HCT116 (cell line): ENCODE data around the gene THOP1. TPM values are rescaled to one million over a fixed set of nuclear protein-coding genes. Genes with fewer than 3 reads are reported as not detected.

Experiments
- ATAC-seq: fragments of 200-7000 bp; cut with Tn5 transposase; 2 replicates; pipeline ENCODE4 v1.9.1; 2020; ENCODE audit warnings: mild to moderate bottlenecking, moderate library complexity
- Bru-seq: library from RNA; stranded (reverse); fragments of 400-500 nt; gene quantifications from one replicate; lab custom pipeline; 2021; lab: Mats Ljungman, UMichigan
- BruChase-seq, 2 experiments: library from RNA; stranded (reverse); fragments of 400-500 nt; gene quantifications; one replicate each; lab custom pipeline; 2021; lab: Mats Ljungman, UMichigan
- BruUV-seq: library from RNA; stranded (reverse); fragments of 400-500 nt; replicated peaks from 2 replicates; lab custom pipeline; 2021; lab: Mats Ljungman, UMichigan
- CTCF ChIA-PET: fragments of 300-600 bp; sonication (Branson Sonifier 250); formaldehyde crosslinking; loops from one replicate; lab custom pipeline; 2021; ENCODE audit warnings: antibody characterized with exemption; lab: Charles Lee
- POLR2A ChIA-PET: fragments of 300-600, 350-600 bp; sonication (Branson Sonifier 250); formaldehyde crosslinking; loops from one replicate; lab custom pipeline; 2021; ENCODE audit warnings: antibody characterized with exemption; lab: Charles Lee
- RAD21 ChIA-PET, 2 experiments: fragments of 300-600 bp; sonication (Branson Sonifier 250); formaldehyde crosslinking; loops; one replicate each; lab custom pipeline; 2023; ENCODE audit warnings: low total read pairs in 2 of 2; ENCODE audit not compliant: uncharacterized antibody in 2 of 2, unreplicated experiment in 2 of 2, low non-redundant PET in 1 of 2; lab: Charles Lee
- DNase-seq: peaks from one replicate; pipeline ENCODE4 v3.0.0-alpha.2; 2010; ENCODE audit warnings: low read depth, low spot score
- H2AFZ ChIP-seq: fragments of 200-600 bp; shearing (Covaris generic), sonication (generic); 2 replicates; pipeline ENCODE4 v1.6.1; 2017; ENCODE audit warnings: low read depth, mixed run types, mixed read lengths, antibody characterized with exemption, low read length; ENCODE audit not compliant: poor library complexity, severe bottlenecking
- H3K27ac ChIP-seq: 2 replicates; pipeline ENCODE4 v1.5.1; 2012; ENCODE audit warnings: low read depth, low read length
- H3K27me3 ChIP-seq: fragments of 200-600 bp; sonication (generic); 2 replicates; pipeline ENCODE4 v1.6.1; 2016; ENCODE audit warnings: mixed run types, low read length, mixed read lengths; ENCODE audit not compliant: insufficient read depth
- H3K36me3 ChIP-seq, 2 experiments: fragments of 200-500 bp in 1 of 2; fragments of 200-600 bp in 1 of 2; sonication (Bioruptor generic) in 1 of 2; sonication (generic) in 1 of 2; 2 replicates each; pipeline versions ENCODE4 v1.5.1 to v1.6.1; 2014 to 2016; ENCODE audit warnings: low read length in 2 of 2, inconsistent platforms in 1 of 2, mixed read lengths in 1 of 2, mixed run types in 1 of 2; ENCODE audit not compliant: insufficient read depth in 2 of 2, control insufficient read depth in 1 of 2
- H3K4me1 ChIP-seq, 2 experiments: fragments of 200-600 bp in 1 of 2; sonication (generic) in 1 of 2; 2 replicates each; pipeline versions ENCODE4 v1.5.1 to v1.6.1; 2012 to 2017; ENCODE audit warnings: low read length in 2 of 2, inconsistent platforms in 1 of 2, mild to moderate bottlenecking in 1 of 2, mixed read lengths in 1 of 2, mixed run types in 1 of 2, moderate library complexity in 1 of 2; ENCODE audit not compliant: insufficient read depth in 2 of 2, control insufficient read depth in 1 of 2
- H3K4me2 ChIP-seq: fragments of 200-600 bp; sonication (generic); 2 replicates; pipeline ENCODE4 v1.6.1; 2017; ENCODE audit warnings: mixed run types, low read length, mixed read lengths
- H3K4me3 ChIP-seq, 2 experiments: fragments of 200-600 bp in 1 of 2; sonication (generic) in 1 of 2; replicated peaks in 1 of 2; 2 replicates each; pipeline ENCODE4 v1.5.1; 2011 to 2016; ENCODE audit warnings: low read length in 2 of 2, control low read depth in 1 of 2, low read depth in 1 of 2, mild to moderate bottlenecking in 1 of 2, mixed read lengths in 1 of 2, mixed run types in 1 of 2
- H3K79me2 ChIP-seq: fragments of 200-600 bp; sonication (generic); 2 replicates; pipeline ENCODE4 v1.6.1; 2017; ENCODE audit warnings: mild to moderate bottlenecking, mixed run types, low read length, moderate library complexity, mixed read lengths; ENCODE audit not compliant: insufficient read depth
- H3K9ac ChIP-seq: fragments of 200-600 bp; sonication (generic); 2 replicates; pipeline ENCODE4 v1.6.1; 2016; ENCODE audit warnings: low read length, mixed read lengths
- H3K9me2 ChIP-seq: fragments of 200-600 bp; sonication (generic), shearing (Covaris generic); 2 replicates; pipeline ENCODE4 v1.6.1; 2017; ENCODE audit warnings: mixed run types, mild to moderate bottlenecking, moderate library complexity; ENCODE audit not compliant: insufficient read depth
- H3K9me3 ChIP-seq, 2 experiments: fragments of 200-500 bp in 1 of 2; fragments of 200-600 bp in 1 of 2; sonication (Bioruptor generic) in 1 of 2; sonication (generic) in 1 of 2; 2 replicates each; pipeline ENCODE4 v1.6.1; 2014 to 2017; ENCODE audit warnings: low read length in 2 of 2, mixed read lengths in 2 of 2, inconsistent platforms in 1 of 2, low read depth in 1 of 2, mild to moderate bottlenecking in 1 of 2, mixed run types in 1 of 2, moderate library complexity in 1 of 2; ENCODE audit not compliant: control insufficient read depth in 1 of 2, insufficient read depth in 1 of 2
- H4K20me1 ChIP-seq: fragments of 200-600 bp; sonication (generic), shearing (Covaris generic); 2 replicates; pipeline ENCODE4 v1.6.1; 2017; ENCODE audit warnings: mixed run types, mild to moderate bottlenecking, moderate library complexity; ENCODE audit not compliant: insufficient read depth
- CTCF ChIP-seq, 3 experiments: fragments of 200-600 bp in 1 of 3; sonication (generic) in 1 of 3; IDR thresholded peaks in 2 of 3; conservative IDR thresholded peaks in 1 of 3; 2 replicates each; pipeline ENCODE4 v1.5.1; 2012 to 2017; ENCODE audit warnings: low read depth in 2 of 3, low read length in 2 of 3, antibody characterized with exemption in 1 of 3, borderline replicate concordance in 1 of 3, control low read depth in 1 of 3, mild to moderate bottlenecking in 1 of 3, mixed read lengths in 1 of 3, mixed run types in 1 of 3, moderate library complexity in 1 of 3; ENCODE audit not compliant: insufficient read depth in 1 of 3
- EGR1 ChIP-seq: IDR thresholded peaks from 2 replicates; pipeline ENCODE4 v1.6.1; 2012; ENCODE audit warnings: low read depth
- ELF1 ChIP-seq: IDR thresholded peaks from 2 replicates; pipeline ENCODE4 v1.6.1; 2012; ENCODE audit warnings: low read depth, borderline replicate concordance
- EZH2 ChIP-seq: fragments of 200-600 bp; sonication (generic); IDR thresholded peaks from 2 replicates; pipeline ENCODE4 v1.6.1; 2017; ENCODE audit warnings: antibody characterized with exemption, mixed run types
- FOSL1 ChIP-seq: IDR thresholded peaks from 2 replicates; pipeline ENCODE4 v1.6.1; 2012; ENCODE audit warnings: low read depth
- JUND ChIP-seq: IDR thresholded peaks from 2 replicates; pipeline ENCODE4 v1.6.1; 2012
- MAX ChIP-seq: IDR thresholded peaks from 2 replicates; pipeline ENCODE4 v1.6.1; 2012
- POLR2A ChIP-seq: IDR thresholded peaks from 2 replicates; pipeline ENCODE4 v1.7.0; 2011; ENCODE audit warnings: borderline replicate concordance; ENCODE audit not compliant: insufficient read depth, insufficient read length; ENCODE audit errors: extremely low read depth
- POLR2AphosphoS5 ChIP-seq: IDR thresholded peaks from 2 replicates; pipeline ENCODE4 v1.6.1; 2011; ENCODE audit warnings: mild to moderate bottlenecking, low read depth, low read length, moderate library complexity
- RAD21 ChIP-seq: IDR thresholded peaks from 2 replicates; pipeline ENCODE4 v1.6.1; 2012; ENCODE audit warnings: low read depth, mild to moderate bottlenecking
- REST ChIP-seq: IDR thresholded peaks from 2 replicates; pipeline ENCODE4 v1.6.1; 2012; ENCODE audit warnings: low read depth
- TCF7L2 ChIP-seq: IDR thresholded peaks from 2 replicates; pipeline ENCODE4 v1.7.0; 2011; ENCODE audit warnings: borderline replicate concordance, inconsistent platforms; ENCODE audit not compliant: insufficient read depth, insufficient read length; ENCODE audit errors: extremely low read depth
- YY1 ChIP-seq: IDR thresholded peaks from 2 replicates; pipeline ENCODE4 v1.6.1; 2011; ENCODE audit warnings: low read length, low read depth, moderate library complexity, mild to moderate bottlenecking; ENCODE audit not compliant: insufficient replicate concordance; ENCODE audit errors: extremely low read depth
- ZBTB33 ChIP-seq: IDR thresholded peaks from 2 replicates; pipeline ENCODE4 v1.6.1; 2011; ENCODE audit warnings: mild to moderate bottlenecking, low read length, moderate library complexity; ENCODE audit not compliant: insufficient replicate concordance; ENCODE audit errors: extremely low read depth
- ZFX ChIP-seq: fragments of 450-650 bp; IDR thresholded peaks from 2 replicates; pipeline ENCODE4 v1.6.1; 2017
- ZNF274 ChIP-seq: fragments of 200-500 bp; sonication (Bioruptor generic); IDR thresholded peaks from 2 replicates; pipeline ENCODE4 v1.6.1; 2014; ENCODE audit warnings: mild to moderate bottlenecking, low read depth, low read length, inconsistent platforms
- intact Hi-C: fragments of 100-400 bp; cut with micrococcal nuclease; formaldehyde crosslinking; loops from 2 replicates; pipeline ENCODE4 v1.10.0; 2022
- long read RNA-seq: library from polyadenylated mRNA; unstranded; transcript quantifications from one replicate; pipeline ENCODE4 v2.0.0, GENCODE V29; 2021; ENCODE audit not compliant: unreplicated experiment
- polyA plus RNA-seq: library from polyadenylated mRNA; unstranded; fragments of >200 nt; gene quantifications from 2 replicates; pipeline ENCODE4 v1.2.1, GENCODE V29; 2012; ENCODE audit warnings: missing spikeins
- total RNA-seq: library from RNA; stranded (reverse); gene quantifications from one replicate; pipeline ENCODE4 v1.2.1, GENCODE V29; 2021; ENCODE audit not compliant: unreplicated experiment

The THOP1 gene
- 201 TPM for total RNA-seq
- 208 and 220 TPM in 2 replicates for polyA plus RNA-seq
- Bru-seq, nascent RNA, result percentile 66 among the genes with signal in this experiment
- percentile 79 among the genes with signal in this experiment for BruChase-seq, experiment 1, labeled RNA remaining after a 6-hour chase
- BruChase-seq, experiment 2, labeled RNA remaining after a 2-hour chase, result percentile 74 among the genes with signal in this experiment
- long read RNA-seq, full-length matches to known transcripts, result 201 of 305 reads
- long read RNA-seq, partial matches to known transcripts, result 48 of 305 reads
- long read RNA-seq, other reads (novel, unspliced or antisense), result 56 of 305 reads

- ChIA-PET CTCF (interaction anchor here (1.1 to 1.4 kb wide), 2 partner anchors 137 to 171 kb away, joined by 3 to 6 read pairs; no protein-coding TSS in a partner anchor), RAD21 (no interaction called here)
- TF ChIP-seq FOSL1 (no peak), ZNF274 (no peak), POLR2A (peak; percentile 87), EGR1 (peak; percentile 99), MAX (peak; percentile 68), JUND (no peak), REST (no peak), POLR2AphosphoS5 (peak; percentile 94), TCF7L2 (peak; percentile 53), ZBTB33 (peak; percentile 12), RAD21 (no peak), YY1 (no peak), EZH2 (no peak), ZFX (peak; percentile 93; the same call in 1 of the 2 replicates), ELF1 (no peak), CTCF (IDR thresholded peaks at IDR 0.05 in 2 of 3, conservative IDR thresholded peaks at IDR 0.05 in 1 of 3; ENCODE audit: borderline replicate concordance in 1 of 3, insufficient read depth in 1 of 3, low read depth in 2 of 3, low read length in 2 of 3) (no peak)
Observed at GRCh38 chr19:2785244-2785997, at the start of gene THOP1. Gene THOP1 (plus strand): TSS chr19:2785503. CDS start chr19:2785663, 160 bp downstream.

More at GRCh38 chr19:2785244-2785997, at the start of gene THOP1:
- peak within 1 kb of the TSS; percentile 91 to 94 for H3K4me3 ChIP-seq
- intact Hi-C loops, result no loop called here
- no peaks in the 10 kb centered on the region for H3K9me3 ChIP-seq
- peaks cover 78% of the 10 kb centered on the region for H3K79me2 ChIP-seq
- peak within 1 kb of the TSS; percentile 87 for H3K27ac ChIP-seq
- peaks cover 6% of the 10 kb centered on the region; the same call in 1 of the 2 replicates for H4K20me1 ChIP-seq
- H2AFZ ChIP-seq, result no peak within 1 kb of the TSS
- peaks cover 0 to 7% of the 10 kb centered on the region in 2 experiments; a peak in 2 of 4 replicates for H3K36me3 ChIP-seq
- peaks cover 26 to 42% of the 10 kb centered on the region in 2 experiments for H3K4me1 ChIP-seq
- POLR2A ChIA-PET, result interaction anchor here (0.6 to 1.0 kb wide), 3 partner anchors 9 to 165 kb away, joined by 3 to 5 read pairs (median 4); no protein-coding TSS in a partner anchor
- TSS peak; percentile 73 for BruUV-seq
- no peaks in the 10 kb centered on the region for H3K27me3 ChIP-seq
- no peaks in the 10 kb centered on the region for H3K9me2 ChIP-seq
- DNase-seq (peak; percentile 98), ATAC-seq (peak; percentile 88)
- H3K9ac ChIP-seq, result peak within 1 kb of the TSS; percentile 91
- peak within 1 kb of the TSS; percentile 77 for H3K4me2 ChIP-seq
